GM21390 (cell line): Measurements from ENCODE around the gene SIRT7.

Experiments used
- ATAC-seq: cut with Tn5 transposase; IDR thresholded peaks from one replicate; pipeline ENCODE4 v1.9.1; 2021; ENCODE audit not compliant: unreplicated experiment

The SIRT7 gene

GRCh38 chr17:81933178-81933699 lies 15.3 kb upstream of the SIRT7 start:
- ATAC-seq = no peak

- no peak for ATAC-seq
Observed at GRCh38 chr17:81932333-81932983, 14.5 kb upstream of the SIRT7 start.

- no peak for ATAC-seq
Observed at GRCh38 chr17:81931557-81932332, 13.8 kb upstream of the SIRT7 start.

- no peak for ATAC-seq
Observed at GRCh38 chr17:81931189-81931556, 13.2 kb upstream of the SIRT7 start.

- no peak for ATAC-seq
Observed at GRCh38 chr17:81930142-81931125, 12.5 kb upstream of the SIRT7 start.

GRCh38 chr17:81929253-81930141 lies 11.5 kb upstream of the SIRT7 start:
- ATAC-seq = no peak

- ATAC-seq = no peak
Observed at GRCh38 chr17:81928544-81929252, 10.7 kb upstream of the SIRT7 start.

GRCh38 chr17:81927653-81928543 lies 9.9 kb upstream of the SIRT7 start, which contains the start of gene MAFG:
Gene MAFG, minus strand, starts transcription at chr17:81927735. Its CDS starts 4,550 bp downstream, at chr17:81923185.
- peak; percentile 53 for ATAC-seq

GRCh38 chr17:81927152-81927652 lies 9.2 kb upstream of the SIRT7 start:
- no peak for ATAC-seq

GRCh38 chr17:81926451-81927151 lies 8.6 kb upstream of the SIRT7 start:
- ATAC-seq = no peak

- no peak for ATAC-seq
Observed at GRCh38 chr17:81925860-81926450, 8.0 kb upstream of the SIRT7 start.

- ATAC-seq = no peak
Observed at GRCh38 chr17:81924557-81925532, 6.9 kb upstream of the SIRT7 start.

- no peak for ATAC-seq
Observed at GRCh38 chr17:81923302-81924260, 5.6 kb upstream of the SIRT7 start.

- ATAC-seq = no peak
Observed at GRCh38 chr17:81922566-81923301, 4.8 kb upstream of the SIRT7 start.
